Endometrial microvascular endothelial cells (primary cell): ENCODE results near the gene SLC34A1. TPM values are rescaled to one million over a fixed set of nuclear protein-coding genes. Genes with fewer than 3 reads are reported as not detected.
"Not testable (repeated sequence)": the region's sequence is repeated elsewhere in the genome, so short reads cannot be mapped to it uniquely, and the experiment has no call there.

Experiments used
- in situ Hi-C: cut with HindIII; loops from 2 replicates; pipeline ENCODE4 v1.10.0; 2017; ENCODE audit warnings: low sequenced_read_pairs, low pct_unique_long_range_greater_than_20kb; ENCODE audit errors: inconsistent ontology term
- total RNA-seq: library from RNA; depleted of rRNA; stranded (reverse); fragments of >200 nt; gene quantifications from one replicate; pipeline ENCODE4 v1.2.3, GENCODE V29; 2015; ENCODE audit errors: inconsistent ontology term

The SLC34A1 gene
- total RNA-seq, 1 donor from 2014 or later: not detected

DNA sequence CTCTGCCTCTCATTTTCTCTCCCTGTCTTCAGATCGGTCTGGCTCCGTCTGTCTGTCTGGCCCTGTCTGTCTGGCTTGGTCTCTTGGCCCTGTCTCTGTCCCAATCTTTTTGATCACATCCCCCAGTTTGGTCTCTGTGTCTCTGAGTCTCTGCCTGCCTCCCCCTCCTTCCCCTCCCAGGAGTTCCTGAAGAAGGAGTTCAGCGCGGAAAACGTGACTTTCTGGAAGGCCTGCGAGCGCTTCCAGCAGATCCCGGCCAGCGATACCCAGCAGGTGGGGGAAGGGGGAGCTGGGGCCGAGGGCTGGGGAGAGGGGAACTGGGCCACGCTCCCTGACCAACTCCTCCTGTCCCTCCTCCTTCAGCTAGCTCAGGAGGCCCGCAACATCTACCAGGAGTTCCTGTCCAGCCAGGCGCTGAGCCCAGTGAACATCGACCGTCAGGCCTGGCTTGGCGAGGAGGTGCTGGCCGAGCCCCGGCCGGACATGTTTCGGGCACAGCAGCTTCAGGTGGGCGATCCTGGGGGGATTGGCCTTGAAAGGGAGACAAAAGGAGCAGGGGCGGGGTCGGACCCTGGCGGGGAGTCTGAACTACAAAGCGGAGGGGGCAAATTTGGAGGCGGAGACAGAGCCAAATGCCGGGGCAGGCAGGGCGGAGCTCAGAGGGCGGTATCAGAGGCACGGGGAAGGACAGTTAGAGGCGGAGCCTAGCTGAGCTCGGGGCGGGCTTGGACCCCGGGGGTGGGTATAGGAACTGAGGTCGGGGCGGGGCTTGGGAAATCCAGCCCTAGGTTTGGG lies 17.5 kb upstream of the SLC34A1 start:
- in situ Hi-C loops: no loop called here

DNA sequence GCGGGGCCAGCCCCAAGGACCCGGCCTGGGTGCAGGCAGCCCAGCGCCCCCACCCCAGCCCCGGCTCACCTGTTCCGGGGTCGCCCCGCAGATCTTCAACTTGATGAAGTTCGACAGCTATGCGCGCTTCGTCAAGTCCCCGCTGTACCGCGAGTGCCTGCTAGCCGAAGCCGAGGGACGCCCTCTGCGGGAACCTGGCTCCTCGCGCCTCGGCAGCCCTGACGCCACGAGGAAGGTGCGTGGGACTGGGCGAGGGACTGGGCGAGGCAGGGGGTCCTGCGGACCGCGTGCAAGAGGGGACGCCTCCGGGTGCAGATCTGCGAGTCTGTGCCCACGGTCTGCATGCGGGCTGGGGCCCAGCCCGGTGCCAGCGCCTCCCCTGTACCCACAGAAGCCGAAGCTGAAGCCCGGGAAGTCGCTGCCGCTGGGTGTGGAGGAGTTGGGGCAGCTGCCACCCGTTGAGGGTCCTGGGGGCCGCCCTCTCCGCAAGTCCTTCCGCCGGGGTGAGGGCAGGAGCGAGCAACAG lies 16.8 kb upstream of the SLC34A1 start:
- in situ Hi-C loops: no loop called here

DNA sequence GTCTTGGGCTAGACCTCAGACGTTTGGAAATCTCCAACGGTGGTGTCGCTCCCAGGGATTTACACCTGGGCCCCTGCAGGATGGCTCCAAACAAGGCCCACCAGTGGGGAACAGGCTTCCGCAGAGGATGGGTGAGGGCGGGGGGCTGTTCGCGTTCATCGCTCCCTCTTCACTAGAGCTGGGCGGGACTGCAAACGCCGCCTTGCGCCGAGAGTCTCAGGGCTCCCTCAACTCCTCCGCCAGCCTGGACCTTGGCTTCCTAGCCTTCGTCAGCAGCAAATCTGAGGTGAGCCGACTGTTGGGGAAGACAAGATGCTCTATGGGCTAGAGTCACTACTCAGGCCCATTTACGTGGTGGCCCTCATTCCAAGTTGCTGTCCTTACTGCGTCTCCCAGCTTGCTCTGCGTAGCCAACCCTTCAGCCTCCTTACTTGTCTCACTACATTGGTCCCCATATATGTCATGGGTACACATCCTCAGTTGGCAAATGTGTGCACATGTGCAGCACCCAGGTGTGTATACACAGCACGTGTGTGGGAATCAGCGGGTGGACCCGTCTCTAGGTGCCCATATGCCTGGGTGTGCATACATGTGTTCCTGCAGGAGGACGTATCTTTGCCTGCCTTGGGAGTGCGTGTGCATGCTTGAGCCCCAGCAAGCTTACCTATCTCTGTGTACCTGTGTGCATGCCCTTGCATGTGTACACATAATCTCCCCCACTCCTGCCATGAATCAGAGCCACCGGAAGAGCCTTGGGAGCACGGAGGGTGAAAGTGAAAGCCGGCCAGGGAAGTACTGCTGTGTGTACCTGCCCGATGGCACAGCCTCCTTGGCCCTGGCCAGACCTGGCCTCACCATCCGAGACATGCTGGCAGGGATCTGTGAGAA lies 16.0 kb upstream of the SLC34A1 start:
- in situ Hi-C loops: no loop called here

DNA sequence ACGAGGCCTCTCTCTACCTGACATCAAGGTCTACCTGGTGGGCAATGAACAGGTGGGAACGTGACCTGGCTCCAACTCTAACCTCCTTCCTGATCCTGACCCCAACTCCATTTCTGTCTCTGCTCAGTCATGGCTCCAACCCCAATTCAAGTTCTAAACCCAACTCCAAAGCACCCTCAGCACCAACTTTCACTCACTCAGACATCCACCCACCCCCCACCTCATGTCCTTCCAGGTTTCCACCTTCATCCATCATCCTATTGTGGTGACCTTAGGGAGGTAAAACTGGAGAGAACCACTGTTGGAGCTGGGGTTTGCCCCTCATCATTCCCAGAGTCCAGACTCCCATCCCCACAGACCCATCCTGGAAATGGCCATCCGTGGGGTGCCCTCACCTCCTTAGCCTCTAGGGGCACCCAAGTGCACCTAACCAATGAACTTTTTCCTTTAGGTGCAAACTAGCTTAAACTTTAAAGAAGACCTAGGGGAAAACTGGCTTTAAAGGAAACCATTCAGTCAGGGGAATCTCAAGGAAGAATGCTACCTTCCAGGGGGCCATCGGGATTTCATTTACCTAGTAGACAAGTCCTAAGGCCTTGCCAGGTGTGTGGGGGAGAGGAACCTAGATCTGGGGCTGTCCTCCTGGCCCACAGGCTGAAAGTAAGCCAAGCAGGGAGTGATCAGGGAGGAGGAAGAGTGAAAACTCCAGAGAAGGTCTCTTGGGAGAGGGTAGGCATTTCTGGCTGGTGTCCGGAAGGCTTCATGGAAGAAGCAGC lies 15.2 kb upstream of the SLC34A1 start:
- in situ Hi-C loops: no loop called here

DNA sequence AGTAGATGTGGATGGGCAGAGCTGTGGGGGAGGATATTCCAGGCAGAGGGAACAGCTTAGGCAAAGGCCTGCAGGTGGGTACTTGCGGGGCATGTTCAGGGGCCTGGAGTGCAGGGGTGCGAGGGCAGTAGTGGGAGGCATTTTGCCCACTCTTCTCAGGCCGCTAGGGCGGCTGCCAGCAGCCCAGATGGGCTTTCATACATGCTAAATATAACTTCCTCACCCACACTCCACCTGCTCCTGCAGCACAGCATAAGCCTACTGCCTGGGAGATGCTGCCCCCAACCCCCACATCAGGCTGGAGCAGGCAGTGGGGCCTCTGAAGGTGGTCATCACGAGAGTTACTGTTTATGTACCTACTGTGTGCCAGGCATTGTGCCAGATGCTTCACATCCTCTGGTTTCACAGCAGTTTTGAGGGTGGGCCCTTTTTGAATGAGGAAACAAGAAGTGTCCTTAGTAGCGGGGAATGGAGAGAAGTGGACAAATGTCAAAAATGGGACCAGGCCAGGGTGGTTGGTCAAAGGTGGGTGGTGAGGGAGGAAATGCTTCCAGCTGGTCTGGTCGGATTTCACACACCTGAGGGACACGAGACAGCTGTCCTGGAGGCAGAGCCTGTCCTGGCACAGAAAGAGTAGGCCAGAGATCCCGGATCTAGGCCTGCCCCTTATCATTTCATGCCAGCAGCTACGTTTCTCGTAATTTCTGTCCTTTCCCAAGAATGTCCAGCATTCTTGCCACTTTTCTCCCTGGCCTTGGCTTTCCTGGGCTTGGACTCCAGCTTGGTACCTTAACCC lies 14.4 kb upstream of the SLC34A1 start:
- in situ Hi-C loops: no loop called here

DNA sequence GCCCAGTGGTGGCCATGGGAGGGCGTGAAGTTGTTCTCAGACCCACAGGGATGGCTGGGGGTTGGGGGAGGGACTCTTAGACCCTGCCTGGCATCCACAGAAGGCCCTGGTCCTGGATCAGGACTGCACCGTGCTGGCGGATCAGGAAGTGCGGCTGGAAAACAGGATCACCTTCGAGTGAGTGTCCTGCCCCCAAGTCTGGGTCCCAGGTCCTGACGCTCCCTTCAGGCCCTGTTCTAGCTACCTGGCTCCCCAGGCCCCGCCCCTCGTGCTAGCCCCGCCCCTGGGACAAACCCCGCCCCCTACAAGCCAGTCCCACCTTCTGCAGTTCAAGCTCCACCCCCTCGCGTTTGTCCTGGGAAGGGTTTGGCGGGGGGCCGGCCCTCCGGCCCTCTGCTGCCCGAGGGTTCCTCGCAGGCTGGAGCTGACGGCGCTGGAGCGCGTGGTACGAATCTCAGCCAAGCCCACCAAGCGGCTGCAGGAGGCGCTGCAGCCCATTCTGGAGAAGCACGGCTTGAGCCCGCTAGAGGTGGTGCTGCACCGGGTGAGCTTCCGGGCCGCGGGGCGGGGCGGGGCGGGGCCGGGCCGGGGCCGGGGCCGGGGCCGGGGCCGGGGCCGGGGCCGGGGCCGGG lies 13.6 kb upstream of the SLC34A1 start:
- in situ Hi-C loops: no loop called here

DNA sequence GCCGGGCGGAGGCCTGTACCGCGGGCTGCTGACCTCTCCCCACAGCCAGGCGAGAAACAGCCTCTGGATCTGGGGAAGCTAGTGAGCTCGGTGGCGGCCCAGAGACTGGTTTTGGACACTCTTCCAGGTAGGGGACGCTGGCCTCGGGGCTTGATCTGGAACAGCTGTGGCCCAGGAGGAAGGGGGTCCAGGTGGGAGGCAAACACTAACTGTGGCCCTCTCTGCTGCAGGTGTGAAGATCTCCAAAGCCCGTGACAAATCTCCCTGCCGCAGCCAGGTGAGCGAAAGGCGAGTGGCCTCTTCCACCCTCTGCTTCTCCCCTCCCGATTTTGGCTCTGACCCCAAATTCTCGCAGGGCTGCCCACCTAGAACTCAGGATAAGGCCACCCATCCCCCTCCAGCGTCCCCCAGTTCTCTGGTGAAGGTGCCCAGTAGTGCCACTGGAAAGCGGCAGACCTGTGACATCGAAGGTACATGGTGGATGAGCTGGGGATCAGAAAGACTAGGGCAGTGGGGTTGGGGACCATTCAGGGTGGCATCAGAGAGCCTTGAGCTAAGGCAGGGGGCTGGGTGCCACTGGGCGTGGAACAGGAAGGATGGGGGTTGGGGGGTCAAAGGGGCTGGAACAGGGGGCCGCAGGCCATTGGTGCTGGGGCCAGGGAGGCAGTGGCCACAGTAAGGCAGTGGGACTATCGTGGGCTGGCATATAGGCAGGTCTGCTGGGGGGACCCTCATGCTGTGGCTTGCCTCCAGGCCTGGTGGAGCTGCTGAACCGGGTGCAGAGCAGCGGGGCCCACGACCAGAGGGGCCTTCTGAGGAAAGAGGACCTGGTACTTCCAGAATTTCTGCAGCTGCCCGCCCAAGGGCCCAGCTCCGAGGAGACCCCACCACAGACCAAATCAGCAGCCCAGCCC lies 12.9 kb upstream of the SLC34A1 start:
- in situ Hi-C loops: no loop called here

DNA sequence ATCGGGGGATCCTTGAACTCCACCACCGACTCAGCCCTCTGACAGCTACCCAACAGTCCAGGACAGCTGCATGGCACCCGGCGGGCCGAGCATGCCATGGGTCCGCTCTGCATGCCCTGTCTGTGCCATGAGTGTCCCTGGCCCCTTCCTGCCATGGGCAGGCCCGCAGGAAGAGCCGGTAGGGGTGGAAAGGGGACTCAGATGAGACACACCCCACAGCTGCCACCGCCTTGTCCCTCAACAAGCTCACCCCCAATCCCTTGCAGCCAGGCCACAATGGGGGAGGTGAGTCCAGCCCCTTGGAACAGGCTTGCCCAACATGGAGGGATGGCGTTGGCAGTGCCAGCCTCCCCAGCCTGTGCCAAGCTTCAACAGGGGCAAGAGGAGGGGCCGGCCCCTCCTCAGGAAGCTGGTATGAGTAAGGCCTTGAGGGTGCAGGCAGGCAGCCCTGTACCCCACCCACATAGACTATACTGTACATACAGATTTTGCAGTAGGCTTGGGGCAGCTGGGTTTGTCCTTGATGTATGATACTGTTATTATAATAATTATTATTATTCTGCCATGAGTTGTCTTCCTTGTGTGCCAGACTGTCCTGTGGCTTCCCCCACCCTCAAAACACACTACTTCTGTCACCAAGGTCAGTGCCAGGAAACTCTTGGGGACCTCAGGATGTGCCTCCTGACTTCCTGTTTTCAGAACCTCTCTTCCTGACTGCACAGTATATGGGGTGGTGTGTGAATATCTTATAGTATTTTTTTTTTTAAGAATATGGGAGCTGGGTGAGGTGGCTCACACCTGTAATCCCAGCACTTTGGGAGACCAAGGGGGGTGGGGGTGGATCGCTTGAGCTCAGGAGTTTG lies 12.0 kb upstream of the SLC34A1 start:
- in situ Hi-C loops: no loop called here

DNA sequence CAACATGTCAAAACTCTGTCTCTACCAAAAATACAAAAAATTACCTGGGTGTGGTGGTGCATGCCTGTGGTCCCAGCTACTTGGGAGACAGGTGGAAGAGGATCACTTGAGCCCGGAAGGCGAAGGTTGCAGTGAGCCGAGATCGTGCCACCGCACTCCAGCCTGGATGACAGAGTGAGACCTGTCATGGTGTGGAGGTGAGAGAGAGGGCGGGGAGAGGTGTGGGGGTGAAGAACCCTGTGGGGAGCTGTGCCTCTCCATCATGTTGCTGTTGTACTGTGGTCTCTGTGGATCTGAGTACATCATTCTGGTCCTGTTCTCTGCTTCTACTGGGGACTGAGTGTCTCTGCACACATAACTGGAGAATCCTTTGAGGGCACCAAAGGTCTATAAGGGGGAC lies 11.3 kb upstream of the SLC34A1 start:
- in situ Hi-C loops: no loop called here

DNA sequence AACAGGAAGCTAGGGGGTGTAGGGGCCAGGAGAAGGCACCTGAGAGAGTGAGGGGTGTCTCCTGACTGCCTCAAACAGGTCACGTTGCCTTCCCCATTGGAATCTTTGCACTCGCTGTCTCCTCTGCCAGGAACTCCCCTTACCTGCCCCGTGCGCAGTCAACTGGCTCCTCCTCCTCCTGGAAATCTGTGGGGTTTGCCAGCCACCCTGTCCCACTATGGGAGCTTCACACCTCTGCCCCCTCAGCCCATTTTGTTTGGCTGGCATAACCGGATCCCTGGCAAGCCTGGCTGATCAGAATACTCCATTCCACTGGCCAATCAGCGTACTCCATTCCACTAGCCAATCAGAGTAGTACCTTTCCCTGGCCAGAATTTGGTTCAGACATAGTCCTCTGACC lies 10.4 kb upstream of the SLC34A1 start:
- in situ Hi-C loops: no loop called here

DNA sequence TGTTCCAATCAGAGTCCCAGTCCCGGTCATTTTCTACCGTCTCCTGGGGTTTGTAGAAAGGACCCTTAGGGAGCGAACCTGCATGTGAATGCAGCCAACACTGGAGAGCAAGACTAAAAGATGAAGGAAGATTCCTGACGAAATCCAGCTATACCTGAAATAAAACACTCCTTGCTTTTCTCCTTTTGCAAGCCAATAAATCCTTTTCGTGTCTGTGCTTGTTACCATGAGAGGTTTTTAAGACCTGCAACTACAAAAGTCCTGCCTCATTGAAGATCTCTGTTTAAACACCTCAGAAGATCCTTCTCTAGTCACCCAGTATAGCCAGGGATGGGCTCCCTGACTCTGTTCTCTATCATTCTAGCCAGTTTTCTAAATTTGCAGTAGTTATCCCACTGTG lies 10.0 kb upstream of the SLC34A1 start:
- in situ Hi-C loops: no loop called here

DNA sequence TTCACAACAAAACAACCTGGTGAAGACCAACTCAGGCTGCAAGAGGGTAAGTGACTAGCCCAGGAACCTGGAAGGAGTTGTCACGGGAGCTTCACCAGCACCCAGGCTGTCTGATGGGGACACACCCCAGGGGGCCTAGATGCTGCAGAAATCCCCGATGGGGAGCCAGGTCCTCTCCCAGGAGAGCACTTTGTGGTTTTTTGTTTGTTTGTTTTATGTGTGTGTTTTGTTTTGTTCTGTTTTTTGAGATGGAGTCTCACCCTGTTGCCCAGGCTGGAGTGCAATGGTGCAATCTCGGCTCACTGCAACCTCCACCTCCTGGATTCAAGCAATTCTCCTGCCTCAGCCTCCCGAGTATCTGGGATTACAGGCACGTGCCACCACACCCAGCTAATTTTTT lies 8.7 kb upstream of the SLC34A1 start:
- in situ Hi-C loops: not testable (repeated sequence)

DNA sequence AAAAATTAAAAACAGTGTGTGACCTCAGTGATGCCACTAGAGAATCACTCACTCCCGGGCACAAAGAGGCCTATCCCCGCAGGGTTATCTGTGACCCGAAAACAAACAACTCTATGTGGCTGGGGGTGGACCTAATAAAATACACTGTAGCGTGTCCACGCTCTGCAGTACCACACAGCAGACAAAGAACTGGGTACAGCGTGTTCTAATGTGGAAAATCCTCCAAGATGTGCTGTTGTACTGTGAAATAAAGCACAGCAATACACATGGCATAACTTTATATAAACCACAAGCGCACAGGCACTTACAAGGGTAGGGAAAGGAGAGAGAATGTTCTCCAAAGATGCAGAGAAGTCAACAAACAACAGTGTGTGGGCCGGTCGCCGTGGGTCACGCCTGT lies 8.1 kb upstream of the SLC34A1 start:
- in situ Hi-C loops: no loop called here

DNA sequence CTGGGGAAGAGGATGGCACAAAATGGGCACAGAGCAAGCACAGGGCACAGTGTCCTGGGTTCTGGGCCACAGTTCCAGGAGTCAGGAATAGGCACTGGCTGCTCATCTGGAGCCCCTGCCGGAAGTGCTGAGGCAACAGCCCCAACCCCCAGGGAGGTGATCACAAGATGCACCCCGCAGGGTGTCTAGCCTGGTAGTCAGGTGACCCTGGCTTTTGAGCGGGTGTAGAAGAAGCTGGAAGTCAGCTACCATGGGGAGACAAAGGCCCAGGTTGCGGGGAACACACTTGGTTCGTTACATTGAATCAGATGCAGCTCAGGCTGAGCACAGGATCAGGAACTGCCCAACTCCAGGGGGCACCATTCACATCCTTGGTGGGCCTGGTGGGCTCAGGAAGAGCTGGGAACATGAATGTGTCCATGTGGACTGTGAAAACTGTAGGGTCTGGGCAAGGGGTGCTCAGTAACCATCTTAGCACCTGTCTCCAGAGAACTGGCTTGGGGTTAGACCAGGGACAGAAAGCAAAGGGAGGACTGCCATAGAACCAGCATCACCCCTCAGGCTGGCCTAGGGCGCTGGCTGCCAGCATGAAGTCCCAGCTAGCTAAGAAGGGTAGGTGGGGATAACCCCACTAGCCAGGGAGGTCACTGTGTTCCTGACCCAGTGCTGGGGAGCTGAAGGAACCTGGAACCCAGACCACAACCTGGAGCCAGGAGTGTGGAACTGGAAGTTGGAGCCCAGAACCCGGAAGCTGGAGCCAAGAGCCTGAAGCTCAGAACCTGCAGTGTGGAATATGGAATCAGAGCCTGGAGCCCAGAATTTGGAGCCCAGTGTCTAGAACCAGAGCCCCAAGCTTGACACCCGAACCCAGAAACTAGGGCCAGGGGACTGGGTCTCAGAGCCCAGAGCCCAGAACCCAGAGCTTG lies 6.1 kb upstream of the SLC34A1 start:
- in situ Hi-C loops: no loop called here
